Posterior vena cava (tissue), 2 donors: ENCODE results near the gene MED14. TPM values are rescaled to one million over a fixed set of nuclear protein-coding genes. Genes with fewer than 3 reads are reported as not detected.
"Not testable (repeated sequence)": the region's sequence is repeated elsewhere in the genome, so short reads cannot be mapped to it uniquely, and the experiment has no call there.

Experiments
- DNase-seq: peaks from one replicate; pipeline ENCODE4 v3.0.0-alpha.2; 2020; ENCODE audit warnings: low spot score
- intact Hi-C, 2 donors: fragments of 100-400 bp; cut with DNase I; formaldehyde crosslinking; loops; one replicate each; pipeline versions ENCODE4 v1.14.1 to v1.14.2; 2022 to 2023
- total RNA-seq, 2 donors: library from RNA; stranded (reverse); fragmentation: NEBNext Ultra II Directional; extraction: Animal tissue kit (Norgen Biotek cat#: 25700); gene quantifications; one replicate each; pipeline ENCODE4 v1.2.1, GENCODE V29; 2021
- donor health status: DM: yes; HTN: yes; CAD: no.
- donor health status: DM: yes; HTN: yes; CAD: no.

The MED14 gene
- total RNA-seq, 2 donors from 2014 or later = 31.1 to 36.8 TPM

DNA sequence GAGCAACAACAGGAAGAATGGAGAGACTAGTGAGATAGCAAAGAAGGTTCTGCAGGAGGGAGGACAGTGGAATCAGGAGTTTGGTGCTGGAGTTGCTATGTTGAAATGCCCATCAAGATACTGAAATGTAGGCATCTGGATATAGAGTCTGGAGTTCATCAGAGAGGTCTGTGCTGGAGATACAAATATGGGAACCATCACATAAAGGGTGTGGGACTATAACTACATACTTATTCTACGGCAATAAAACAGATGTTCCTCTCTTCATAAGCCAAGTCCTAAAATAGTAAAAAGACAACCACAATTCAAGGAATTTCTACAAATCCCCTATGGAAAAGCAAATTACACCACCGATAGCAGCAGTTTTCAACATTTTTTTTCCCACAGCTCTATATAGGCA lies 1.6 kb downstream of the MED14 start:
- intact Hi-C loops = no loop called here
- no peak for DNase-seq

DNA sequence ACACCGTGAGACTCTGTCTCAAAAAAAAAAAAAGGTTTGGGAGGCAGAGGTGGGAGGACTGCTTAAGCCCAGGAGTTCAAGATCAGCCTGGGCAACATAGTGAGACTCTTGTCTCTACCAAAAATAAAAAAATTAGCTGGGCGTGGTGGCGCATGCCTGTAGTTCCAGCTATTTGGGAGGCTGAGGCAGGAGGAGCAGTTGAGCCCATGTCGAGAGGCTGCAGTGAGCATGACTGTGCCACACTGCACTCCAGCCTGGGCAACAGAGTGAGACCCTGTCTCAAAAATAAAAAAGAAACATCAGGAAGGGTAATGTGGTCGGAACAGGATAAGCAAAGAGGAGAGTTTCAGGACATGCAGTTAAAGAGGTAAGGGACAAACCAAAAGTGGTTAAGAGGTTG lies 2.8 kb downstream of the MED14 start:
- DNase-seq, intact Hi-C loops: not testable (repeated sequence)

DNA sequence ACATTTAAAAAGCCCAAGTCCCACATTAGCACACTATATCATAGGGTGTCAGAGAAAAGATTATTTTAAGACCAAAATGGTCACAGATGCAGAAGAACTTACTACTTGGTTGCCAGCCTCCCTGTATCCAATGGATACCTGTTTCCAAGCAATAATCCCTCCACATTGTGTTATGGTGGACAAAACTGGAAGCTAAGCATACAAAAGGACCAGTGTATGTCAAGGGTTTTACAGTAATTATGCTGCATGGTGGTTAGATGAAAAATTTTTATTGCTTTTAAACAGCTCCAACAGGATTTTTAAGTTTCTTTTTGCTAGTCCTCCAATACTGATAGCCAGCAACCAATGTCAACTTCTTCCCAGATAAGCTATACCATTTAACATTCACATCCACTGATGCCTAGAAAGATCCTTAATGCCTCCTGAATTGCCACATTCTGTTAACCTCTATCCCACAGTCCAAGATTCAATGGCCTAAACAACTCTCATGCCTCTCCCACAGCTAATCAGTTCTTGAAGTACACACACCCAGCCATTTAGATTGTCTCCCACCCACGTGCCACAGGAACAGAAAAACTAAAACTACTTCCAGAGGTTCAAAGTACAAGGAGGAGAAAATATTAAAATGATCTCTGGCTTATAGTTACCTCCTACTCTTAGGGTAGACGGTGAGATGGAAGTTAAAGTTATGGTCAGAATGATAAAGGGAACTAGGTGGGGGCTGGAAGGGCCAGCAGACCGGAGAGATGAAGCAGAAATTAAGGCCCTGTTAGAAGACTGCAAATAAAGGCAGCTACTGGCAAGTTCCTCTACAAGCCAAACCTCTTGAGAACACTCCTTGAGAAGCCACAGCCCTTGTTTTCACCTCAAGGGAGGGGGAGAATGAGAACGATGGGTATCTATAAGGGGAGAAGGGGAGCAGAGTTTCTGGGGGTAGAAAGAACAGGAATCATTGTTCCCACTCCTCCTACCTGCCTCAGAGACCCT lies 5.5 kb downstream of the MED14 start:
- no peak for DNase-seq
- intact Hi-C loops = no loop called here

DNA sequence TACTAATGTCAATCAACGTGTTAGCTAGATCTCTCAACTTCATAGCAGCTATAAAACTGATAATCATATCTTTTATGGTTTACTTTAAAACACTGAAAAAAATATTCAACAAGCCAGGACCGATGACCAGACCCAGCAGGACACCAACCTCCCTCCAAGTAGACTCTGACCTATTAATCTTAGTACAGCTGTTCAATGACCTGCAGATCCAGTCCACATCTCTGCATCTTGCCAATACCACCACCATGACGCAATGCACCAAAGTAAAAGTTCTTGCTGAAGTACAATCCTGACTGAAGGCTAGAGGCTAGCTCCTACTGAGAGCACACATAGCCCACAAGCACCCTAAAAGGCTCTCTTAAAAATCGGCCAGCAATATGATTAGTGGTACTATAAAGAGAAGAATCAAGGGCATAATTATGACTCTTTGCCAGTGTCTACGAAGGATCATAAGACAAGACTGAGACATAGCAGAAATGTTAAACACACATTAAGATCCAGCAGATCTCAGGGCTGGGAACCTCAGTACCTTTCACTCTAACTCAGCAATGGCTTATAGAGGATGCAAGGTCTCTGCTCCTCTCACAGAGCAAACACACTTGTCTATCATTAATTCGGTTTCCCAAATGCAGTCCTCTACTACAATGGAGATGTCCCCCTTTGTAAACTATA lies 7.6 kb downstream of the MED14 start:
- DNase-seq = no peak
- intact Hi-C loops = no loop called here

DNA sequence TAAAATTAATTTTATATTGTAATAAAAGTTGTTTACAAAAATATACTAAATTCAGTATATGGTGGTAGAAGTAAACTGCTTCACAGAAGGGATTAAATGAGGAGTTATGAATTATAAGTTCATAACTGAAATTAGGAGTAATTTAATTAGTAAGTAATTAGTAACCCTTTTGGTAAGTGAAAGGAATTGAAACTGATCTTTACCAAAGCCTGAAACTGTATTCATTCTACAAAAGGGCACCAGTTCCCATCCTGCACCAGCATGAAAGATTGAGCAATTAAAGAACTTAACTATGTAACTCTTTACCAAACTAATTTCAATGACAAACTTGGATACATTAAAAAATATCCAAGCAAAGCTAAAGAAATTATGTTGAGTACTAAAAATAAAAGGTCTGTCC lies 8.2 kb downstream of the MED14 start:
- no peak for DNase-seq
- intact Hi-C loops = no loop called here

DNA sequence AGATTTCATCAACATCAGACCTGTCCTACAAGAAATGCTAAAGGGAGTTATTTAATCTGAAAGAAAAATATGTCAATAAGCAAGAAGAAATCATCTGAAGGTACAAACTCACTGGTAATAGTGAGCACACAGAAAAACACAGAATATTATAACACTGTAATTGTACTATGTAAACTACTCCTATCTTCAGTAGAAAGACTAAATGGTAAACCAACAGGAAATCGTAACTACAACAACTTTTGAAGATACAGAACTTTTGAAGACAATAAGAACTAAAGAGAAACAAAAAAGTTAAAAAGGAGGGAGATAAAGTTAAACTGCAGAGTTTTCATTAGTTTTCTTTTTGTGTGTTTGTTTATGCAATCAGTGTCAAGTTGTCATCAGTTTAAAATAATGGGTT lies 12.4 kb downstream of the MED14 start:
- no peak for DNase-seq
- intact Hi-C loops = no loop called here

DNA sequence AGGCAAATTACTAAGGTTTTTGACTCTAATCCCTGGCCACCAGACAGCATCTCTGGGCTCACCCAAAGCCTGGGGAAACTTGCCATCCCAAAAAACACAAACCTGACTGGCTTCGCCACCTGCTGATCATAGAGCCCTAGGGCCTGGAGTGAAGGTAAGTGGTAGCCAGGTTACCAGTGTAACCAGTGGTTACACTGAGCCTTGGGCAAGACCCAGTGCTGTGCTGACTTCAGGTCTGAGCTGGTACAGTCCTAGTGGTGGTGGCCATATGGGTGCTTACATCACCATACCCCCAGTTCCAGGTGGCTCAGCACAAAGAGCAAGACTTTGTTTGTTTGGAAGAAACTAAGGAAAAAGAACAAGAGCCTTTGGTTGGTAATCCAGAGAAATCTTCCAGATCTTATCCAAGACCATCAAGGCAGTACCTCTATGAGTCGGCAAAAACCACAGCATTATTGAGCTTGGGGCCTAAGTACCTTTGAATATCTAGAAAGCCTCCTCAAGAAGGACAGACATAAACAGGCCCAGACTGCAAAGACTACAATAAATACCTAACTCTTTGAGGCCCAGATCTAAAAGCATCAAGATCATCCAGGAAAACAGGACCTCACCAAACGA lies 13.7 kb downstream of the MED14 start:
- intact Hi-C loops = no loop called here
- no peak for DNase-seq

DNA sequence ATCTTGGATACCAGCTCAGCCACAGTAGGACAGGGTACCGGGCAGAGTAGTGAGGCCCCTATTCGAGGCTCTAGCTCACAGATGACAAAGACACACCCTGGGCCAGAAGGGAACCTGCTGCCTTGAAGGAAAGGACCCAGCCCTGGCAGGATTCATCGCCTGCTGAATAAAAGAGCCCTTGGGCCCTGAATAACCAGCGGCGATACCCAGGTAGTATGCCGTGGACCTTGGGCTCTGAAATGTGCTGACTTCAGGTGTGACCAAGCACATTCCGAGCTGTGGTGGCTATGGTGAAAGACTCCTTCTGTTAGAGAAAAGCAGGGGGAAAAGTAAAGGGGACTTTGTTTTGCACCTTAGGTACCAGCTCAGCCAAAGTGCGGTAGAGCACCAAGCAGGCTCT lies 14.6 kb downstream of the MED14 start:
- DNase-seq = no peak
- intact Hi-C loops = no loop called here

DNA sequence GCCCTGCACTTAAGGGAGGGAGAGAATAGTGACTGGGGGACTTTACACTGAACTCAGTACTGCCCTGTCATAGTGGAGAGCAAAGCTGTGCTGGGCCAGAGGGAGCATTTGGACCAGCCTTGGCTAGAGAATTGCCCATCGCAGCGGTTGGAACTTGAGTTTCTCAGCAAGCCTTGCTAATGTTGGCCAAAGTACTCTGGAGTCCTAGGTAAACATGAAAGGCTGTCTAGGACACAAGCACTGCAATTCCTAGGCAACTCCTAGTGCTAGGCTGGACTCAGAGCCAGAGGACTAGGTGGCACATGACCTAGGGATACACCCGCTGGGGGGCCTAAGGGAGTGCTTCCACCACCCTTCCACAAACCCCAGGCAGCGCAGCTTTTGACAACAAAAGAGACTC lies 15.0 kb downstream of the MED14 start:
- intact Hi-C loops = no loop called here
- no peak for DNase-seq

DNA sequence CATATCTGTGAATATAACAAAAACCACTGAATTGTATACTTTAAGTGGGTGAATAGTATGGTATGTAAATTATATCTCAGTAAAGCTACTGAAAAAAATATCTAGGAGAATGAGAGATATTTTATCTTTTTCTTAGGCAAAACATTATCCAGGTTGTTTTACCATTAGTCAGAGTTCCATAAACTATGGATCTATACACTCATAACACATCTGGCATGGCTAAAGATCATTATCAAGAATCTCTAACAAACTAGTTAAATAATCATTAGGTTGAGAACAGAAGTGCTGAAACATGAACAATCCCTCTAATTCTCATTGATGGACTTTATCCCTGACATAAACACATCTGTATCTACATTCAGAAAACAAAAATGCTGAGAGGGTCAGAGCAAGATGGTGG lies 15.6 kb downstream of the MED14 start:
- no peak for DNase-seq
- intact Hi-C loops = no loop called here

DNA sequence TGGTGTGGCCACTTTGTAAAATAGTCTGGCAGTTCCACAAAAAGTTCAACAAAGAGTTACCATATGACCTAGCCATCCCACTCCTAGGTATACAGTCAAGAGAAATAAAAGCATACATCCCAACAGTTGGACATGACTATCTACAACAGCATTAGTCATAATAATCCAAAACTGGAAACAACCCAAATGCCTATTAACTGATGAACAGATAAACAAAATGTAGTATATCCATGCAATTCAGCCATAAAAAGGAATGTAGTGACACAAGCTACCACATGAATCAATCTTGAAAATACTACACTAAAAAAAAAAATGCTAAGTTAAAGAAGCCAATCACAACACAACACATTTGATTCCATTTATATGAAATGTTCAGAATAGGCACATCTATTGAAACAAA lies 16.1 kb downstream of the MED14 start:
- no peak for DNase-seq
- intact Hi-C loops = no loop called here

DNA sequence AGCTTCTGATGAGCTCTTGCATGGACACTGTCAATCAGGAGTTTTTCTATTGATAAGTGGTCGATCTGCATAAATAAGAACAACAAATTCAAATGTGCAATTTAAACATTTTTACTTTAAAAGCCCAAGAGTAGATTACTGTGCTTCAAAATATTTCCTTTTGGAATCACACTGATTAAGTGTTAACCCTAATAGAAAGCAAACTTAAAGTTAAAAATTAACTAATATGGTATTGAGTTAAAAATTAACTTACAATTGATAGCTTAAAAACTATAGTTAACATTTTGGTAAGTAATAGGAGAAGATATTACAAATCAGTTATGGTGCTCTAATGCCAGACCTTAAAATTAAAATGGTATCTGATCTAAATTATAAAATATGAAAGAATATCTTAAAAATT lies 25.9 kb downstream of the MED14 start:
- DNase-seq = no peak
- intact Hi-C loops = no loop called here

DNA sequence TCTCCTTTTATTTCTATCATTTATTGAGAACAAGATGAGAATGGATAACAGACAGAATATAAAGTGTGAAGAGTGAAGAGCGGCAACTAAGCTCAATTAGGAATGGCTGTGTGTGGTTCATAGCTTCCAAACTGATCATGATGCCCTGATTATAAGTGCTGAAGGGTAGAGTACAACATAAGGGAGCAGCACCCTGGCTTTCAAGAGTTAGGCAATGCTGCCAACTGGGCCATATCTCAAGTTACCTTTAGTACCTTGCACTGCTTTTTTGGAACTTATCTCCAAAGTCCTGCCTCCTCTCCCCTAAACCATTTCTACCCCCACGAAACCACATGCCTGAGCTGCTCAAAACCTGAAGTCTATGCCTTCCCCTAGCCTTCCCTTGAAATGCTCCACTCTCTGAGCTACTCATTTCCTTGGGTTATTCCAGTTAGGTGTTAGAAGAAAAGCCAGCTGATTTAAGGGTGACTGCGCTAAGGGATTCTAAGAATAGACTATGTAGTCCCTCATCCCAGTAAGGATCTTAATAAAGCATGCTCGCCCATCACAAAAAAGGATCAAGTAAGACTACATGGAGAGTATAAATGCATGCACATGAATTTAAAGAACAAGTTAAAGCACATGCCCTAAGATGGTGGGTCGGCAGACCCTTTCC lies 29.6 kb downstream of the MED14 start:
- intact Hi-C loops = no loop called here
- DNase-seq = no peak

DNA sequence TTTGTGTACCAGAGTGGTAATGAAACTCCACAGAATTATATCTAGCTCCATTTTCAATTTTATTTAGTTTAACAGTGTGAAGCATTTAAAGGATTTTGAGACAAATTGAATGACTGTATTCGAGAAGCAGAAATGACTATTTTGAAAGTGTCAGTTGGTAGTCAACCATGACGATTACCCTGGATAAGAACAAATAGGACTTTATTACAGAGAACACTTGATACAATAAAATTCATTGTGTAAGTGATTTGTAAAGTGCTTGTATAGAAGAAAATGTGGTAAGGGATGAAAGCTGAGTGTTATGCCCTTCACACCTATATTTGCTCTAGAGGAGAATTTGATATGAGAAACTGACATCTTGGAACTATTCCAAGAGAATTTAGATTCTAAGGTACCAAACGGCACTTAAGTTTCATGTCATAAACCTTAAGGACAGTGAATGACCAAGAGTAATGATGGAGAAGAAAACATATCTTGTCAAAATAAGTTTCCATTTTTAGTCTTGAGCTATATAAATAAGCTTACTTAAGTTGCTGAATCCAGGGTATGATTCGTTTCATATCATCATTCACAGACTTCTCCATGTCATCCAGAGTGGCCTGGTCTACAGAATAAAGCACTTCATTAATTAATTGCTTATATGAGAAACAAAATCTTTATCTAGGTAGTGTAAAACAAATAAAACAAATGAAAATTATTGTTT lies 34.6 kb downstream of the MED14 start:
- intact Hi-C loops = no loop called here
- DNase-seq = no peak

DNA sequence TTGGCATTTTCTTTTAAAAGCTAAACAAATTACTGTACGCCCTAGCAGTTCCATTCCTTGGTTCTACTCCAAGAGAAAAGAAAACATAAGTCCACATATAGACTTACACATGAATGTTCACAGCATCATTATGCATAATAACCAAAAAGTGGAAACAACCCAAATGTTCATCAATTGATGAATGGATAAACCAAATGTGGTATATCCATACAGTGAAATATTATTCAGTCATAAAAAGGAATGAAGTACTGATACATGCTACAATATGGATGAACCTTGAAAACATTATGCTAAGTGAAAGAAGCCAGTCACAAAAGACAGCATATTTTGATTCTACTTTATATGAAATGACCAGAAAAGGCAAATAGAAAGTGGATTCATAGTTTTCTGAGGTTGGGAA lies 36.5 kb downstream of the MED14 start:
- intact Hi-C loops = no loop called here
- DNase-seq = no peak

DNA sequence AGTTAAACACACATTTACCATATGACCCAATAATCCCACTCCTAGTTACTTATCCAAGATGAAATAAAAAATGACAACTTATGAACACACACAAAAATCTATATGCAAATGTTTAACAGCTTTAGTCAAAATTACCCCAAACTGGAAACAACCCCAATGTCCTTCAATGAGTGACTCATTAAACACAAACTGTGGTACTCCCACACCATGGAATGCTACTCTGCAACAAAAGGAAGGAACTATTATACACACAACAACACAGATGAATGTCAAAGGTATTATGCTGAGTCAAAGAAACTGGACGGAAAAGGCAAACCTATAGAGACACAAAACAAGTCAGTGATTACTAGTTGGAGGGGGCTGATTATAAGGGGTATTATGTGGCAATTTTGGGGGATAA lies 40.5 kb downstream of the MED14 start:
- intact Hi-C loops = no loop called here
- DNase-seq = no peak

DNA sequence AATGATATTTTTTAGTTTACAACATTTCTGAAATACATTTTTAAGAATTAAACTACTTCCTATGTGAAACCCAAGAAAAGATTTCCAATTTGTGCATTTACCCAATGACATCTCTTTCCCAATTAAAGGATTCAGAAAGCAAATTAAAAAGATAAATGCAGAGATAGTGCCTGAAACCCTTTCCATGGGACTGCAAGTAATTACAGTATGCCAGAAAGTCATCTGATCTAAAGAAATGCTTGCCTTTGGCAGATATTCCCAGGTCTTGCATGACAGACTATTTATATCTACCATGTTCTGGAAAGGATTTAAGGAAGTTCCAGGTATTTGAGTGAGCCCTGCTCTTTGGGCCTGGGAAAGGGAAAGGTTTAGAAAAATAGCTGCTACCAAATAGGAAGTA lies 46.4 kb downstream of the MED14 start:
- no peak for DNase-seq
- intact Hi-C loops = no loop called here

DNA sequence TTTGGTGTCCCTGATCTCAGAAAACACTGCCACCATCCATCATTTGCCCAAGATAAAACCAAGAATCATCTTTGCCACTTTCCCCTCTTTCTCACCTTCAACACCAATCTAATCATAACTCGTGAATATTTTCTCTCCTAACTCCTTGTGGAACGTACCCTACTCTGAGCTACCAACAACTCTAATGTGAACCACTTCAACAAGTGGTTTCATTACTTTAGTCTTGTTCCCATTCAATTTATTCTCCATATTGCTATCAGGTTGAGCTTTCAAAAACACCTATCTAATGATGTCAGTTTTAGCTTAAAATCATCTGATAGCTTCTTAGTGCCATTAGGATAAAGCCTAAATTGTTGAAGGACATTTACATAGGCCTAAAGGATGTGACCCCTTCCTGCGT lies 48.2 kb downstream of the MED14 start:
- intact Hi-C loops = no loop called here
- no peak for DNase-seq

DNA sequence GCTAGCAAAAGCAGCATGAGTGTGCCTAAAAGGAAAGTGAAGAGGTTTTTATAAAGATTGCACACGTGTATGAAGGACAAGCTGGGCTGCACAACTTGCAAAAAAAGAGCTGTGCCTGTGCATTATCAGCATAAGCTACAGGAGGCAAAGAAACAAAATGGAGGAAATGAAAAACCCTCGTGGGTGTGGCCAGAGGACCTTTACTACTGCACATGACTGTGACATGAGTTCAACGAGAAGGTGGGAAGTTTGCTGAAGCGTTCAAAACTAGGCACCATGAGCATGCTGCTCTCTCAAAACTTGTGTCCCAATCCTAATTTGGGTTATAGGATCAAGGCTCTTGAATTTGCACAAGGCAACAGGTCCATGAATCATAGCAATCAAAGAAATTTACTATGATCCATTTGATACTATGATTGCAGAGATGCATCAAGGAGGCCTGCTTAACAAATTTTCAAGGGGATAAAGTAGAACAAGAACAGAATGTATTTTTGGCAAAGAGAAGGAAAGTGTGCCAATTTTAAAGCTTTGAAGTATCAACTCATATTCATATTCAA lies 49.9 kb downstream of the MED14 start:
- no peak for DNase-seq
- intact Hi-C loops = no loop called here
